SK-N-MC (cell line): ENCODE data around the gene FAM53B.

ENCODE experiments used
- DNase-seq: peaks from one replicate; pipeline ENCODE4 v3.0.0-alpha.2; 2011; ENCODE audit warnings: low read depth, low spot score
- H3K27ac ChIP-seq: fragments of 200-600 bp; sonication (generic); 2 replicates; pipeline ENCODE4 v1.5.1; 2016; ENCODE audit warnings: mixed run types
- H3K36me3 ChIP-seq: fragments of 200-600 bp; sonication (generic); 2 replicates; pipeline ENCODE4 v1.6.1; 2017; ENCODE audit warnings: antibody characterized with exemption, low read length, mixed read lengths; ENCODE audit not compliant: insufficient read depth
- H3K4me3 ChIP-seq: fragments of 200-600 bp; sonication (generic); 2 replicates; pipeline ENCODE4 v1.5.1; 2016
- H3K9ac ChIP-seq: fragments of 200-600 bp; sonication (generic); 2 replicates; pipeline ENCODE4 v1.8.0; 2017; ENCODE audit warnings: mixed run types, mixed read lengths; ENCODE audit not compliant: insufficient read length
- H3K9me3 ChIP-seq: fragments of 200-600 bp; sonication (generic); 2 replicates; pipeline ENCODE4 v1.6.1; 2017; ENCODE audit warnings: low read depth, mild to moderate bottlenecking, antibody characterized with exemption, low read length, moderate library complexity, mixed read lengths
- EZH2 ChIP-seq: fragments of 200-600 bp; sonication (generic); IDR thresholded peaks from one replicate; pipeline ENCODE4 v1.6.1; 2017; ENCODE audit warnings: antibody characterized with exemption
- FOXP2 ChIP-seq: optimal IDR thresholded peaks from 2 replicates; pipeline ENCODE3; 2011; ENCODE audit warnings: mild to moderate bottlenecking, moderate library complexity; ENCODE audit not compliant: insufficient read depth; ENCODE audit errors: extremely low read length, control extremely low read depth
- POLR2AphosphoS5 ChIP-seq: IDR thresholded peaks from 2 replicates; pipeline ENCODE4 v1.6.1; 2012; ENCODE audit warnings: mild to moderate bottlenecking, low read depth, low read length, borderline replicate concordance

The FAM53B gene

GRCh38 chr10:124725791-124726190 lies 18.4 kb downstream of the FAM53B start:
- no peak for DNase-seq
- TF ChIP-seq EZH2 (no peak), POLR2AphosphoS5 (no peak), FOXP2 (no peak)
- no peak overlapping the region for H3K4me3 ChIP-seq
- no peaks in the 10 kb centered on the region for H3K36me3 ChIP-seq
- no peaks in the 10 kb centered on the region for H3K9me3 ChIP-seq
- no peak overlapping the region for H3K27ac ChIP-seq
- H3K9ac ChIP-seq: no peak overlapping the region

- TF ChIP-seq FOXP2 (no peak), POLR2AphosphoS5 (no peak), EZH2 (no peak)
- H3K4me3 ChIP-seq: no peak overlapping the region
- no peak for DNase-seq
- H3K9ac ChIP-seq: no peak overlapping the region
- no peak overlapping the region for H3K27ac ChIP-seq
- H3K36me3 ChIP-seq: no peaks in the 10 kb centered on the region
- no peaks in the 10 kb centered on the region for H3K9me3 ChIP-seq
Measured at GRCh38 chr10:124725171-124725631, 19.0 kb downstream of the FAM53B start.

GRCh38 chr10:124724279-124725027 lies 19.7 kb downstream of the FAM53B start:
- DNase-seq: no peak
- Histone ChIP-seq H3K27ac (no peak overlapping the region), H3K9me3 (no peaks in the 10 kb centered on the region), H3K4me3 (no peak overlapping the region), H3K36me3 (no peaks in the 10 kb centered on the region), H3K9ac (no peak overlapping the region)
- TF ChIP-seq FOXP2 (no peak), POLR2AphosphoS5 (no peak), EZH2 (no peak)

- Histone ChIP-seq H3K9me3 (no peaks in the 10 kb centered on the region), H3K27ac (no peak overlapping the region), H3K36me3 (no peaks in the 10 kb centered on the region), H3K4me3 (no peak overlapping the region), H3K9ac (no peak overlapping the region)
- no peak for DNase-seq
- TF ChIP-seq FOXP2 (no peak), POLR2AphosphoS5 (no peak), EZH2 (no peak)
Measured at GRCh38 chr10:124723826-124724225, 20.4 kb downstream of the FAM53B start.

GRCh38 chr10:124722798-124723783 lies 21.1 kb downstream of the FAM53B start:
- DNase-seq: no peak
- no peak overlapping the region for H3K4me3 ChIP-seq
- TF ChIP-seq POLR2AphosphoS5 (no peak), EZH2 (no peak)
- no peaks in the 10 kb centered on the region for H3K36me3 ChIP-seq
- no peak overlapping the region for H3K27ac ChIP-seq
- H3K9me3 ChIP-seq: no peaks in the 10 kb centered on the region
- H3K9ac ChIP-seq: no peak overlapping the region

- Histone ChIP-seq H3K27ac (no peak overlapping the region), H3K9me3 (no peaks in the 10 kb centered on the region), H3K9ac (no peak overlapping the region), H3K36me3 (no peaks in the 10 kb centered on the region), H3K4me3 (no peak overlapping the region)
- no peak for DNase-seq
- no peak for TF ChIP-seq EZH2
Measured at GRCh38 chr10:124721330-124722045, 22.7 kb downstream of the FAM53B start.

- Histone ChIP-seq H3K9me3 (no peaks in the 10 kb centered on the region), H3K27ac (no peak overlapping the region), H3K9ac (no peak overlapping the region), H3K36me3 (no peaks in the 10 kb centered on the region), H3K4me3 (no peak overlapping the region)
- TF ChIP-seq EZH2 (no peak), POLR2AphosphoS5 (no peak), FOXP2 (no peak)
- DNase-seq: no peak
Measured at GRCh38 chr10:124719213-124719851, 24.8 kb downstream of the FAM53B start.
